Spleen (tissue), 7 donors: Measurements from ENCODE around the gene FREM3.

Source experiments
- POLR2A ChIP-seq, 3 donors: fragments of 450-650 bp; IDR thresholded peaks; one replicate each; pipeline ENCODE4 v1.5.1; 2017; ENCODE audit warnings: antibody characterized with exemption in 3 of 3, mild to moderate bottlenecking in 1 of 3
- POLR2AphosphoS5 ChIP-seq, 3 donors: sonication (generic); formaldehyde crosslinking; IDR thresholded peaks; one replicate each; pipeline ENCODE4 v1.5.1; 2017; ENCODE audit warnings: antibody characterized with exemption in 3 of 3
- TF ChIP-seq, protein P1 (sequence below), 11 experiments: fragments of 200-600 bp in 7 of 11; fragments of 450-650 bp in 4 of 11; sonication (generic) in 4 of 11; IDR thresholded peaks in 8 of 11; conservative IDR thresholded peaks in 3 of 11; 1 replicate in 7 of 11; 2 replicates in 4 of 11; pipeline versions ENCODE4 v1.4.0 to v1.8.0; 2016 to 2021; ENCODE audit warnings: antibody characterized with exemption in 11 of 11, inconsistent platforms in 4 of 11, mild to moderate bottlenecking in 1 of 11
- donor health status: DM: no; HTN: no; CAD: no; lungs with moderate emphysema.
- donor health status: DM: no; HTN: no; CAD: no.
- donor health status: DM: no; HTN: no; CAD: no.

DNA sequence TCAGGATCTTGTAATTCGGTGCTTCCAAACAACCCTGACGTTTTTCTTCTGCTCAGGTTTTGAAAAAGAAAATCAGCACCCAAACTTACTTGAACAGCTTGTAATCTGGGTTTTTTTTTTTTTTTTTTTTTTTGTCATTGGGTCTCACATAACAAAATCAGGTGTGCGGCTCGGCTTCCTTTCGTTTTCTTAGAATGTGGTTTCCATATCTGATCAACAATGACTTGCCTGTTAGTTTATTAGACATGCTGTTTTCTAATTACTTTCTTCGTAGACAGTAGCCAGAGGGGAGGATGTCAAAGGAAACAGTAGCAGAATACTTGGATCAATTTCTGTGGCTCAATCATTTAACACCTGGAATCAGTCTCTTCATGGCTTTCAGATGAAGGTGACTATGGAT lies 890 bp upstream of the FREM3 start:
- TF ChIP-seq, protein P1, sequence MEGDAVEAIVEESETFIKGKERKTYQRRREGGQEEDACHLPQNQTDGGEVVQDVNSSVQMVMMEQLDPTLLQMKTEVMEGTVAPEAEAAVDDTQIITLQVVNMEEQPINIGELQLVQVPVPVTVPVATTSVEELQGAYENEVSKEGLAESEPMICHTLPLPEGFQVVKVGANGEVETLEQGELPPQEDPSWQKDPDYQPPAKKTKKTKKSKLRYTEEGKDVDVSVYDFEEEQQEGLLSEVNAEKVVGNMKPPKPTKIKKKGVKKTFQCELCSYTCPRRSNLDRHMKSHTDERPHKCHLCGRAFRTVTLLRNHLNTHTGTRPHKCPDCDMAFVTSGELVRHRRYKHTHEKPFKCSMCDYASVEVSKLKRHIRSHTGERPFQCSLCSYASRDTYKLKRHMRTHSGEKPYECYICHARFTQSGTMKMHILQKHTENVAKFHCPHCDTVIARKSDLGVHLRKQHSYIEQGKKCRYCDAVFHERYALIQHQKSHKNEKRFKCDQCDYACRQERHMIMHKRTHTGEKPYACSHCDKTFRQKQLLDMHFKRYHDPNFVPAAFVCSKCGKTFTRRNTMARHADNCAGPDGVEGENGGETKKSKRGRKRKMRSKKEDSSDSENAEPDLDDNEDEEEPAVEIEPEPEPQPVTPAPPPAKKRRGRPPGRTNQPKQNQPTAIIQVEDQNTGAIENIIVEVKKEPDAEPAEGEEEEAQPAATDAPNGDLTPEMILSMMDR (IDR thresholded peaks at IDR 0.05 in 8 of 11, conservative IDR thresholded peaks at IDR 0.05 in 3 of 11): no peak
- TF ChIP-seq POLR2A (IDR thresholded peaks at IDR 0.05): no peak
- TF ChIP-seq POLR2AphosphoS5 (IDR thresholded peaks at IDR 0.05): no peak
